ENCODE results near the gene GPATCH1. TPM values are rescaled to one million over a fixed set of nuclear protein-coding genes. Genes with fewer than 3 reads are reported as not detected.

The GPATCH1 gene
- total RNA-seq, result 7.1 and 7.7 TPM in 2 replicates

GRCh38 chr19:33080761-33081681 lies at the start of gene GPATCH1:
TSS of gene GPATCH1 (plus strand) at chr19:33081181. CDS start at chr19:33081194, 13 bp downstream.

GRCh38 chr19:33064792-33065550 lies 16.0 kb upstream of the GPATCH1 start, which contains the start of gene RHPN2:
TSS of gene RHPN2 (minus strand) at chr19:33064888. CDS start at chr19:33064852, 36 bp downstream.

DNA sequence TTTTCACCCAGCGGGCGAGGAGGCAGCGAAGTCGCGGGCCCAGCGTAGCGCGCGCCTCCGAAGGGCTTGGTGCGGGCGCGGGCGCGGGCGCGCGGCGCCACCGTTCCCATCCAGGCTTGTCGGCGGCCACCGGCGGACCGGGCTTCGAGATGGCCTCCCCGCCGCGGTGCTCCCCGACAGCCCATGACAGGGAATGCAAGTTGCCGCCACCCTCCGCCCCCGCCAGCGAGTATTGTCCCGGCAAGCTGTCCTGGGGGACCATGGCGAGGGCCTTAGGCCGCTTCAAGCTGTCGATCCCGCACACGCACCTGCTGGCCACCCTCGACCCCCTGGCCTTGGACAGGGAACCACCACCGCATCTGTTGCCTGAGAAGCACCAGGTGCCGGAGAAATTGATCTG lies 51.0 kb downstream of the GPATCH1 start, which contains the start of gene WDR88:
Gene WDR88 (plus strand): TSS at position 94 of the 400 bp plus-strand sequence. CDS start 56 bp downstream, at position 150.

Other genes starting within 250 kb of the GPATCH1 start
- gene SLC7A9, start 211.4 kb upstream of the GPATCH1 start, total RNA-seq, result 0.25 TPM in 1 of 2 replicates, not detected in the other
- 13.5 and 14.0 TPM in 2 replicates for gene CEP89, start 109.2 kb upstream of the GPATCH1 start, total RNA-seq
- 1.9 and 3.0 TPM in 2 replicates for gene FAAP24, start 108.9 kb upstream of the GPATCH1 start, total RNA-seq
- gene RHPN2, start 16.3 kb upstream of the GPATCH1 start, total RNA-seq, result 2.0 and 3.5 TPM in 2 replicates
- not detected in 2 replicates for gene WDR88, start 50.9 kb downstream of the GPATCH1 start, total RNA-seq
- gene LRP3, start 113.1 kb downstream of the GPATCH1 start, total RNA-seq, result 22.6 and 35.2 TPM in 2 replicates
- not detected in 2 replicates for gene SLC7A10, start 144.7 kb downstream of the GPATCH1 start, total RNA-seq
- gene CEBPA, start 221.4 kb downstream of the GPATCH1 start, total RNA-seq, result 0.11 and 0.25 TPM in 2 replicates